Lower leg skin (tissue), 4 donors: Measurements from ENCODE around the gene KRT6B. TPM values are rescaled to one million over a fixed set of nuclear protein-coding genes. Genes with fewer than 3 reads are reported as not detected.
"Not testable (repeated sequence)": the region's sequence is repeated elsewhere in the genome, so short reads cannot be mapped to it uniquely, and the experiment has no call there.

ENCODE experiments used
- DNase-seq, 2 donors: peaks; one replicate each; pipeline ENCODE4 v3.0.0-alpha.2; 2019; ENCODE audit warnings: low spot score in 2 of 2
- H3K4me3 ChIP-seq: fragments of 200-600 bp; sonication (generic); 2 replicates; pipeline ENCODE4 v1.5.1; 2017; ENCODE audit warnings: mild to moderate bottlenecking, low read depth; ENCODE audit not compliant: poor library complexity, severe bottlenecking
- CTCF ChIP-seq, 3 donors: fragments of 450-650 bp; IDR thresholded peaks; one replicate each; pipeline ENCODE4 v1.5.1; 2016; ENCODE audit warnings: antibody characterized with exemption in 3 of 3, mild to moderate bottlenecking in 3 of 3, moderate library complexity in 2 of 3
- POLR2A ChIP-seq, 2 donors: fragments of 450-650 bp; IDR thresholded peaks; one replicate each; pipeline ENCODE4 v1.6.1; 2016 to 2017; ENCODE audit warnings: antibody characterized with exemption in 2 of 2, mild to moderate bottlenecking in 1 of 2, moderate library complexity in 1 of 2
- WGBS, 2 donors: methylation state at CpG; one replicate each; pipeline ENCODE4 v1.1.5; 2018; 5-methylcytosine and 5-hydroxymethylcytosine counted together
- intact Hi-C: fragments of 100-400 bp; cut with DNase I; formaldehyde crosslinking; loops from one replicate; pipeline ENCODE4 v1.15.0; 2023; ENCODE audit warnings: low total_unique reads
- total RNA-seq, 4 donors: library from RNA; depleted of rRNA; stranded (reverse); fragments of >200 nt; gene quantifications; one replicate each; pipeline ENCODE4 v1.1.0, GENCODE V29; 2016

Gene KRT6B
- total RNA-seq: 100 to 1,000 TPM in 2 of 4 donors, 10 to 100 TPM in 2; 49.8 to 441 (median 157) TPM

GRCh38 chr12:52452101-52452500, at the start of gene KRT6B:
TSS of gene KRT6B (minus strand) at chr12:52452146. CDS start at chr12:52452078, 68 bp downstream.
- no peak within 1 kb of the TSS for H3K4me3 ChIP-seq
- intact Hi-C loops: no loop called here
- TF ChIP-seq CTCF (IDR thresholded peaks at IDR 0.05) (no peak), POLR2A (IDR thresholded peaks at IDR 0.05) (no peak)
- peak in 1 of 2 donors; percentile 37 for DNase-seq
- 51 to 83% methylated on average over 6 of the region's 6 CpGs for WGBS, 2 donors

GRCh38 chr12:52501490-52501889, 49.5 kb upstream of the KRT6B start:
- no peak overlapping the region for H3K4me3 ChIP-seq
- TF ChIP-seq CTCF (IDR thresholded peaks at IDR 0.05): no peak
- TF ChIP-seq POLR2A (IDR thresholded peaks at IDR 0.05): no peak
- intact Hi-C loops: no loop called here
- no peak for DNase-seq
- WGBS, 2 donors: 89 to 90% methylated on average over 7 of the region's 7 CpGs

GRCh38 chr12:52500574-52500973, 48.6 kb upstream of the KRT6B start:
- DNase-seq, H3K4me3 ChIP-seq, intact Hi-C loops: not testable (repeated sequence)
- WGBS, 2 donors: 77 to 90% methylated on average over 6 of the region's 6 CpGs

GRCh38 chr12:52499806-52500560, 48.0 kb upstream of the KRT6B start:
- 77 to 85% methylated on average over 5 of the region's 5 CpGs for WGBS, 2 donors
- intact Hi-C loops: no loop called here
- H3K4me3 ChIP-seq: no peak overlapping the region
- TF ChIP-seq CTCF (IDR thresholded peaks at IDR 0.05): no peak
- no peak for TF ChIP-seq POLR2A (IDR thresholded peaks at IDR 0.05)
- DNase-seq: no peak

GRCh38 chr12:52498946-52499345, 47.0 kb upstream of the KRT6B start:
- intact Hi-C loops: no loop called here
- TF ChIP-seq CTCF (IDR thresholded peaks at IDR 0.05) (no peak), POLR2A (IDR thresholded peaks at IDR 0.05) (no peak)
- WGBS, 2 donors: 15 to 20% methylated on average over 1 of the region's 1 CpG
- DNase-seq: no peak
- no peak overlapping the region for H3K4me3 ChIP-seq

- TF ChIP-seq POLR2A (IDR thresholded peaks at IDR 0.05): no peak
- TF ChIP-seq CTCF (IDR thresholded peaks at IDR 0.05): no peak
- no peak overlapping the region for H3K4me3 ChIP-seq
- DNase-seq: no peak
- WGBS, 2 donors: 81 to 82% methylated on average over 7 of the region's 7 CpGs
- intact Hi-C loops: no loop called here
These were observed 46.0 kb upstream of the KRT6B start for GRCh38 chr12:52497975-52498374.
